Measurements from ENCODE around the gene ARID5B. TPM values are rescaled to one million over a fixed set of nuclear protein-coding genes. Genes with fewer than 3 reads are reported as not detected.

Gene ARID5B
- total and polyA plus RNA-seq, 2 of the 4 experiments (the other 2 are of a cell fraction): 41.0 to 125 TPM

DNA sequence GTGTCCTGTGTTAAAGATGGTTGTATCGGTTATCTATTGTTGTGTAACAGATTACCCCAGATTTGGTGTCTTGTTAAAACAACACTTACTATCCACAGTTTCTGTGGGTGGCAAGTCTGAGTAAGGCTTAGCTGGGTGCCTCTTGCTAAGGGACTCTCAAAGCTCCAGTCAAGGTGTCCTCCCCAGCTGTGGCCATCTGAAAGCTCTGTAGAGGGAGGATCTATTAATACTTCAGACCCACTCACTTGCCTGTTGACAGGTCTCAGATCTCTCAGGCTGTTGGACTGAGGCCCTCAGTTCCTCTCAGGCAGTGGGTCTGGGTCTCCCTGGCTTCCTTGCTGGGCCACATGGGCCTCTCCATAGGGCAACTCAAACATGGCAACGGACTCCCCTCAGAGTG lies 19.6 kb downstream of the ARID5B start:
- in situ Hi-C loops (cut with MboI; ENCODE audit: low sequenced_read_pairs) (no loop called here), intact Hi-C loops (cut with micrococcal nuclease) (no loop called here), dilution Hi-C loops (cut with HindIII; ENCODE audit: low sequenced_read_pairs, unreplicated experiment) (no loop called here)
- Histone ChIP-seq H2BK20ac (ENCODE audit: low read depth, low read length) (no peak overlapping the region), H2AK9ac (replicated peaks; ENCODE audit: low read depth, low read length, poor library complexity) (no peak overlapping the region), H3K79me1 (ENCODE audit: low read depth in 1 of 2, low read length in 2 of 2) (peaks cover 25 to 91% of the 10 kb centered on the region in 2 experiments; a peak in 3 of 4 replicates), H3K9me1 (ENCODE audit: insufficient read depth, low read length) (peaks cover 18% of the 10 kb centered on the region), H3K4me2 (ENCODE audit: low read depth, low read length) (no peak overlapping the region), H2BK120ac (ENCODE audit: low read depth, low read length) (no peak overlapping the region), H3K4me3 (ENCODE audit: insufficient read depth, low read depth, low read length) (no peak overlapping the region), H2BK5ac (ENCODE audit: low read depth, low read length, poor library complexity, severe bottlenecking) (no peak overlapping the region), H3K27me3 (ENCODE audit: control insufficient read depth, insufficient read depth, low read length) (no peaks in the 10 kb centered on the region), H3K56ac (ENCODE audit: extremely low read depth, insufficient read depth, low read length) (no peak overlapping the region), H3K9me3 (ENCODE audit: control insufficient read depth, insufficient read depth, low read length) (0 out of 2 replicates have a peak, but pooled peaks cover 4% of the 10 kb centered on the region), H2AFZ (replicated peaks; ENCODE audit: low read length, poor library complexity) (no peak overlapping the region), H3K27ac (ENCODE audit: insufficient read depth, low read length) (peak overlapping the region; percentile 15; the same call in 1 of the 2 replicates), H4K5ac (ENCODE audit: low read depth, low read length) (no peak overlapping the region), H3K23ac (ENCODE audit: low read depth, low read length) (no peak overlapping the region), H3K9ac (ENCODE audit: low read depth, low read length) (no peak overlapping the region), H3K18ac (ENCODE audit: low read depth, low read length) (no peak overlapping the region; the same call in 1 of the 2 replicates), H3K4ac (ENCODE audit: low read depth, low read length) (0 out of 2 replicates have a peak overlapping the region, but pooled peaks have one; percentile 2), H2AK5ac (ENCODE audit: low read depth, low read length) (no peak overlapping the region; the same call in 1 of the 2 replicates), H4K8ac (ENCODE audit: low read depth in 2 of 2, low read length in 2 of 2) (no peak overlapping the region), H3K4me1 (ENCODE audit: control insufficient read depth, insufficient read depth, low read length) (peaks cover 22% of the 10 kb centered on the region), H3K14ac (replicated peaks; ENCODE audit: low read depth, low read length) (no peak overlapping the region), H4K91ac (ENCODE audit: insufficient read depth, low read depth, low read length) (no peak overlapping the region), H3K36me3 (ENCODE audit: control insufficient read depth, insufficient read depth, low read length) (peaks cover 20% of the 10 kb centered on the region), H4K20me1 (ENCODE audit: insufficient read depth, low read length) (peaks cover 80% of the 10 kb centered on the region), H2BK15ac (ENCODE audit: low read depth, low read length) (no peak overlapping the region)
- POLR2A ChIA-PET (ENCODE audit: unreplicated experiment): no interaction called here
- no TSS peak for BruUV-seq (replicated peaks)
- WGBS, 2 experiments (ENCODE audit: extremely low coverage in 2 of 2, insufficient read length in 1 of 2): no CpG with 5 or more reads among the region's 2 CpGs
- TF ChIP-seq POLR2A (IDR thresholded peaks at IDR 0.05; ENCODE audit: low read depth, low read length) (no peak), BHLHE40 (IDR thresholded peaks at IDR 0.05; ENCODE audit: low read depth, low read length) (no peak), NFE2L2 (IDR thresholded peaks at IDR 0.05; ENCODE audit: low read depth, low read length) (no peak), RAD21 (IDR thresholded peaks at IDR 0.05; ENCODE audit: low read length) (no peak), FOS (IDR thresholded peaks at IDR 0.05; ENCODE audit: low read depth, low read length) (no peak), CEBPB (IDR thresholded peaks at IDR 0.05; ENCODE audit: low read depth, low read length) (no peak), MAFK (IDR thresholded peaks at IDR 0.05; ENCODE audit: low read depth, low read length) (no peak), MAZ (IDR thresholded peaks at IDR 0.05; ENCODE audit: borderline replicate concordance, low read depth, low read length) (no peak), SMC3 (IDR thresholded peaks at IDR 0.05; ENCODE audit: low read depth, low read length) (no peak)
- TF ChIP-seq, protein P1, sequence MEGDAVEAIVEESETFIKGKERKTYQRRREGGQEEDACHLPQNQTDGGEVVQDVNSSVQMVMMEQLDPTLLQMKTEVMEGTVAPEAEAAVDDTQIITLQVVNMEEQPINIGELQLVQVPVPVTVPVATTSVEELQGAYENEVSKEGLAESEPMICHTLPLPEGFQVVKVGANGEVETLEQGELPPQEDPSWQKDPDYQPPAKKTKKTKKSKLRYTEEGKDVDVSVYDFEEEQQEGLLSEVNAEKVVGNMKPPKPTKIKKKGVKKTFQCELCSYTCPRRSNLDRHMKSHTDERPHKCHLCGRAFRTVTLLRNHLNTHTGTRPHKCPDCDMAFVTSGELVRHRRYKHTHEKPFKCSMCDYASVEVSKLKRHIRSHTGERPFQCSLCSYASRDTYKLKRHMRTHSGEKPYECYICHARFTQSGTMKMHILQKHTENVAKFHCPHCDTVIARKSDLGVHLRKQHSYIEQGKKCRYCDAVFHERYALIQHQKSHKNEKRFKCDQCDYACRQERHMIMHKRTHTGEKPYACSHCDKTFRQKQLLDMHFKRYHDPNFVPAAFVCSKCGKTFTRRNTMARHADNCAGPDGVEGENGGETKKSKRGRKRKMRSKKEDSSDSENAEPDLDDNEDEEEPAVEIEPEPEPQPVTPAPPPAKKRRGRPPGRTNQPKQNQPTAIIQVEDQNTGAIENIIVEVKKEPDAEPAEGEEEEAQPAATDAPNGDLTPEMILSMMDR (conservative IDR thresholded peaks at IDR 0.05; ENCODE audit: low read depth, low read length): no peak
- CTCF ChIA-PET: interaction anchor here (1.6 kb wide), 1 partner anchor 11 kb away, joined by 3 read pairs; no protein-coding TSS in a partner anchor
- no peak for DNase-seq
- ATAC-seq (ENCODE audit: low read depth): no peak
